H9 (cell line): ENCODE data around the gene LILRA1. TPM values are rescaled to one million over a fixed set of nuclear protein-coding genes. Genes with fewer than 3 reads are reported as not detected.

Experiments
- DNase-seq: peaks from one replicate; pipeline ENCODE4 v3.0.0-alpha.2; 2017
- H2AFZ ChIP-seq: one replicate; pipeline ENCODE4 v1.6.1; 2013; ENCODE audit warnings: mild to moderate bottlenecking, low read length, control low read depth, moderate library complexity
- H2AK5ac ChIP-seq: 2 replicates; pipeline ENCODE4 v1.6.1; 2013; ENCODE audit warnings: low read length, control low read depth, mixed read lengths; ENCODE audit not compliant: insufficient read length
- H2BK120ac ChIP-seq: one replicate; pipeline ENCODE4 v1.6.1; 2013; ENCODE audit warnings: low read depth, mild to moderate bottlenecking, low read length, control low read depth, inconsistent platforms; ENCODE audit not compliant: poor library complexity, severe bottlenecking
- H2BK12ac ChIP-seq: 2 replicates; pipeline ENCODE4 v1.6.1; 2013; ENCODE audit warnings: low read length, control low read depth, mixed read lengths, low read depth; ENCODE audit not compliant: insufficient read length
- H2BK15ac ChIP-seq: 2 replicates; pipeline ENCODE4 v1.6.1; 2013; ENCODE audit warnings: low read depth, low read length, control low read depth
- H2BK20ac ChIP-seq: one replicate; pipeline ENCODE4 v1.6.1; 2013; ENCODE audit warnings: low read depth, mild to moderate bottlenecking, low read length, control low read depth, inconsistent platforms; ENCODE audit not compliant: poor library complexity, severe bottlenecking
- H2BK5ac ChIP-seq: 2 replicates; pipeline ENCODE4 v1.6.1; 2013; ENCODE audit warnings: low read length, control low read depth, mixed read lengths; ENCODE audit not compliant: insufficient read length
- H3K14ac ChIP-seq: 2 replicates; pipeline ENCODE4 v1.6.1; 2013; ENCODE audit warnings: low read length, control low read depth; ENCODE audit not compliant: insufficient read depth
- H3K18ac ChIP-seq: 2 replicates; pipeline ENCODE4 v1.6.1; 2013; ENCODE audit warnings: low read depth, mild to moderate bottlenecking, mixed read lengths, low read length, control low read depth; ENCODE audit not compliant: insufficient read length
- H3K23ac ChIP-seq: 2 replicates; pipeline ENCODE4 v1.6.1; 2013; ENCODE audit warnings: low read length, control low read depth, mixed read lengths, low read depth; ENCODE audit not compliant: insufficient read length
- H3K23me2 ChIP-seq: 2 replicates; pipeline ENCODE4 v1.6.1; 2013; ENCODE audit warnings: low read depth, mild to moderate bottlenecking, mixed read lengths, low read length, control low read depth; ENCODE audit not compliant: insufficient read length, poor library complexity, severe bottlenecking
- H3K27ac ChIP-seq: 2 replicates; pipeline ENCODE4 v1.5.1; 2013; ENCODE audit warnings: low read length, control low read depth, mixed read lengths, low read depth; ENCODE audit not compliant: insufficient read length
- H3K27me3 ChIP-seq: 2 replicates; pipeline ENCODE4 v1.6.1; 2013; ENCODE audit warnings: low read length, control low read depth, inconsistent platforms; ENCODE audit not compliant: insufficient read depth
- H3K4ac ChIP-seq: 2 replicates; pipeline ENCODE4 v1.6.1; 2013; ENCODE audit warnings: low read depth, mild to moderate bottlenecking, control low read depth, inconsistent platforms, low read length, moderate library complexity
- H3K4me1 ChIP-seq: 2 replicates; pipeline ENCODE4 v1.6.1; 2013; ENCODE audit warnings: low read length, control low read depth, inconsistent platforms; ENCODE audit not compliant: insufficient read depth
- H3K4me2 ChIP-seq: 2 replicates; pipeline ENCODE4 v1.6.1; 2013; ENCODE audit warnings: low read length, control low read depth, mixed read lengths; ENCODE audit not compliant: insufficient read length, insufficient read depth
- H3K56ac ChIP-seq: 2 replicates; pipeline ENCODE4 v1.6.1; 2013; ENCODE audit warnings: low read depth, mild to moderate bottlenecking, mixed read lengths, low read length, control low read depth; ENCODE audit not compliant: insufficient read length
- H3K79me1 ChIP-seq: 2 replicates; pipeline ENCODE4 v1.6.1; 2013; ENCODE audit warnings: low read depth, mild to moderate bottlenecking, moderate library complexity, low read length, control low read depth, inconsistent platforms; ENCODE audit not compliant: insufficient read depth, poor library complexity, severe bottlenecking
- H3K79me2 ChIP-seq: 2 replicates; pipeline ENCODE4 v1.6.1; 2013; ENCODE audit warnings: low read length, control low read depth, inconsistent platforms; ENCODE audit not compliant: insufficient read depth
- H3K9ac ChIP-seq: 2 replicates; pipeline ENCODE4 v1.6.1; 2013; ENCODE audit warnings: low read length, control low read depth, mixed read lengths; ENCODE audit not compliant: insufficient read length; ENCODE audit errors: extremely low read depth
- H3K9me3 ChIP-seq: one replicate; pipeline ENCODE4 v1.6.1; 2013; ENCODE audit warnings: low read depth, low read length, inconsistent platforms; ENCODE audit not compliant: control insufficient read depth
- H3T11ph ChIP-seq: one replicate; pipeline ENCODE4 v1.6.1; 2013; ENCODE audit warnings: mild to moderate bottlenecking, low read length, control low read depth, inconsistent platforms
- H4K20me1 ChIP-seq: one replicate; pipeline ENCODE4 v1.6.1; 2013; ENCODE audit not compliant: control insufficient read depth, insufficient read length, insufficient read depth
- H4K5ac ChIP-seq: 2 replicates; pipeline ENCODE4 v1.6.1; 2013; ENCODE audit warnings: low read depth, mild to moderate bottlenecking, mixed read lengths, low read length, control low read depth; ENCODE audit not compliant: insufficient read length
- H4K8ac ChIP-seq: replicated peaks from 2 replicates; pipeline ENCODE4 v1.6.1; 2013; ENCODE audit warnings: low read length, control low read depth, mixed read lengths, low read depth; ENCODE audit not compliant: insufficient read length
- H4K91ac ChIP-seq: 2 replicates; pipeline ENCODE4 v1.6.1; 2013; ENCODE audit warnings: low read depth, mild to moderate bottlenecking, moderate library complexity, mixed read lengths, low read length, control low read depth; ENCODE audit not compliant: insufficient read length
- H3K27ac Mint-ChIP-seq, 3 experiments: 2 replicates in 2 of 3; 3 replicates in 1 of 3; pipeline ENCODE4 v1.8.0; 2020 to 2021; ENCODE audit warnings: mixed read lengths in 3 of 3, mild to moderate bottlenecking in 1 of 3, moderate library complexity in 1 of 3
- H3K27me3 Mint-ChIP-seq: 2 replicates; pipeline ENCODE4 v1.8.0; 2021; ENCODE audit warnings: low read depth, mild to moderate bottlenecking, moderate library complexity, mixed read lengths
- H3K36me3 Mint-ChIP-seq, 3 experiments: 2 replicates in 2 of 3; 3 replicates in 1 of 3; pipeline ENCODE4 v1.8.0; 2020 to 2021; ENCODE audit warnings: low read depth in 3 of 3, mixed read lengths in 3 of 3; ENCODE audit not compliant: insufficient read depth in 1 of 3
- H3K4me1 Mint-ChIP-seq, 2 experiments: 2 replicates each; pipeline ENCODE4 v1.8.0; 2020; ENCODE audit warnings: mixed read lengths in 2 of 2
- H3K4me3 Mint-ChIP-seq, 2 experiments: 2 replicates in 1 of 2; 3 replicates in 1 of 2; pipeline ENCODE4 v1.8.0; 2020 to 2021; ENCODE audit warnings: mild to moderate bottlenecking in 2 of 2, mixed read lengths in 2 of 2, moderate library complexity in 1 of 2
- H3K9me3 Mint-ChIP-seq, 2 experiments: 2 replicates in 1 of 2; 3 replicates in 1 of 2; pipeline ENCODE4 v1.8.0; 2020; ENCODE audit warnings: mild to moderate bottlenecking in 2 of 2, mixed read lengths in 2 of 2, moderate library complexity in 1 of 2
- WGBS: extraction: QIAGEN DNeasy Blood & Tissue Kit; methylation state at CpG from one replicate; pipeline ENCODE4 v1.1.7; 2013; ENCODE audit warnings: missing lambda C conversion rate, low lambda C conversion rate, mixed read lengths; ENCODE audit not compliant: insufficient read length; ENCODE audit errors: extremely low coverage; 5-methylcytosine and 5-hydroxymethylcytosine counted together
- microRNA-seq: library from miRNA; unstranded; fragments of <30 nt; microRNA quantifications from one replicate; pipeline ENCODE4, GENCODE V29; 2020; ENCODE audit warnings: borderline microRNAs expressed
- total RNA-seq: library from RNA; stranded (reverse); gene quantifications from 2 replicates; pipeline ENCODE4 v1.2.1, GENCODE V29; 2021
- TF ChIP-seq, protein P1 (sequence below): fragments of 200-600 bp; sonication (generic); conservative IDR thresholded peaks from 3 replicates; pipeline ENCODE4 v1.8.0; 2021; ENCODE audit warnings: antibody characterized with exemption, mild to moderate bottlenecking

Gene LILRA1
- total RNA-seq, 1 experiment from 2014 or later = not detected

DNA sequence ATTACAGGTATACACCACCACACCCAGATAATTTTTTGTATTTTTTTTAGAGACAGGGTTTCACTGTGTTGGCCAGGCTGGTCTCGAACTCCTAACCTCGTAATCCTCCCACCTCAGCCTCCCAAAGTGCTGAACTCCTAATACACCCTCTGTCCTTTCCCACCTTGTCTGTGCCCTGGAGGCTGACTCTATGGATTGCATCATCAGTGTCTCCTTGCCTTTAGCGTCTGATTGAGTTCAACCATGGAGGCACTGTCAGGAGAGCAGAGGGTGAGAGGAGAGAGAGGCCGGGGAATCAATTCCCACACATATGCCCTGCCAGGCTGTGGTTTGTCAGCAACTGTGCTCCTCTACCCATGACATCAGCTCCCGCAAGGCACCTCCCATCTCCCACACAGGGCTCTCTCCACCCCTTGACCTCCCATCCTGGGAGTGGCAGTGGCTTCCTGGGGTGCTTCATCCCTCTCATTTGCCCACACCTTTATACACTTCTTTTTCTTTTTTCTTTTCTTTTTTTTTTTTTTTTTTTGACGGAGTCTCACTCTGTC lies 56.8 kb downstream of the LILRA1 start:
- H3K4me1 ChIP-seq = no peaks in the 10 kb centered on the region
- no peaks in the 10 kb centered on the region for H3K27me3 ChIP-seq
- no peak for DNase-seq
- H2AFZ ChIP-seq = no peak overlapping the region
- H3K18ac ChIP-seq = no peak overlapping the region
- no peak overlapping the region for H4K8ac ChIP-seq
- H2BK15ac ChIP-seq = no peak overlapping the region
- H3K56ac ChIP-seq = no peak overlapping the region
- H3K79me2 ChIP-seq = no peaks in the 10 kb centered on the region
- no peak overlapping the region for H3K23ac ChIP-seq
- H4K20me1 ChIP-seq = no peaks in the 10 kb centered on the region
- H2BK20ac ChIP-seq = no peak overlapping the region
- H3K27ac ChIP-seq = no peak overlapping the region
- no peak overlapping the region for H4K5ac ChIP-seq
- no peak overlapping the region for H3K4me3 Mint-ChIP-seq
- H3K4me2 ChIP-seq = no peak overlapping the region
- H2BK12ac ChIP-seq = no peak overlapping the region
- WGBS = no CpG with 5 or more reads among the region's 6 CpGs
- H3K36me3 Mint-ChIP-seq = peaks cover 0 to 7% (median 2%) of the 10 kb centered on the region in 3 experiments; a peak in 6 of 7 replicates
- no peaks in the 10 kb centered on the region for H3K23me2 ChIP-seq
- no peak overlapping the region for H2AK5ac ChIP-seq
- no peak overlapping the region for H2BK5ac ChIP-seq
- no peaks in the 10 kb centered on the region for H3K79me1 ChIP-seq
- H3K27me3 Mint-ChIP-seq = peaks cover 2% of the 10 kb centered on the region; the same call in 1 of the 2 replicates
- no peak overlapping the region for H3K9ac ChIP-seq
- TF ChIP-seq, protein P1, sequence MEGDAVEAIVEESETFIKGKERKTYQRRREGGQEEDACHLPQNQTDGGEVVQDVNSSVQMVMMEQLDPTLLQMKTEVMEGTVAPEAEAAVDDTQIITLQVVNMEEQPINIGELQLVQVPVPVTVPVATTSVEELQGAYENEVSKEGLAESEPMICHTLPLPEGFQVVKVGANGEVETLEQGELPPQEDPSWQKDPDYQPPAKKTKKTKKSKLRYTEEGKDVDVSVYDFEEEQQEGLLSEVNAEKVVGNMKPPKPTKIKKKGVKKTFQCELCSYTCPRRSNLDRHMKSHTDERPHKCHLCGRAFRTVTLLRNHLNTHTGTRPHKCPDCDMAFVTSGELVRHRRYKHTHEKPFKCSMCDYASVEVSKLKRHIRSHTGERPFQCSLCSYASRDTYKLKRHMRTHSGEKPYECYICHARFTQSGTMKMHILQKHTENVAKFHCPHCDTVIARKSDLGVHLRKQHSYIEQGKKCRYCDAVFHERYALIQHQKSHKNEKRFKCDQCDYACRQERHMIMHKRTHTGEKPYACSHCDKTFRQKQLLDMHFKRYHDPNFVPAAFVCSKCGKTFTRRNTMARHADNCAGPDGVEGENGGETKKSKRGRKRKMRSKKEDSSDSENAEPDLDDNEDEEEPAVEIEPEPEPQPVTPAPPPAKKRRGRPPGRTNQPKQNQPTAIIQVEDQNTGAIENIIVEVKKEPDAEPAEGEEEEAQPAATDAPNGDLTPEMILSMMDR = no peak
- peaks cover 82% of the 10 kb centered on the region for H3K9me3 ChIP-seq
- H3T11ph ChIP-seq = no peak overlapping the region
- H3K4me1 Mint-ChIP-seq = no peaks in the 10 kb centered on the region
- no peak overlapping the region for H3K4ac ChIP-seq
- H3K27ac Mint-ChIP-seq = no peak overlapping the region
- no peak overlapping the region for H4K91ac ChIP-seq
- H3K9me3 Mint-ChIP-seq = peaks cover 88 to 96% of the 10 kb centered on the region in 2 experiments
- H2BK120ac ChIP-seq = no peak overlapping the region
- no peak overlapping the region for H3K14ac ChIP-seq

Small RNAs within 50 kb of the gene (microRNA-seq; reads per million reads assigned to microRNA genes)
- gene MIR8061 = not detected

Other genes starting within 250 kb of the LILRA1 start
- gene LAIR1, start 228.7 kb upstream of the LILRA1 start, total RNA-seq = not detected in 2 replicates
- 43.1 and 47.1 TPM in 2 replicates for gene TTYH1, start 178.2 kb upstream of the LILRA1 start, total RNA-seq
- gene LENG8, start 144.4 kb upstream of the LILRA1 start, total RNA-seq = 133 and 148 TPM in 2 replicates
- gene LENG9, start 129.9 kb upstream of the LILRA1 start, total RNA-seq = 3.7 and 3.8 TPM in 2 replicates
- 1.6 and 2.9 TPM in 2 replicates for gene CDC42EP5, start 120.3 kb upstream of the LILRA1 start, total RNA-seq
- not detected in 2 replicates for gene LAIR2, start 90.8 kb upstream of the LILRA1 start, total RNA-seq
- gene LILRA2, start 19.8 kb upstream of the LILRA1 start, total RNA-seq = not detected in 2 replicates
- not detected in 2 replicates for gene LILRB1, start 36.9 kb downstream of the LILRA1 start, total RNA-seq
- not detected in 2 replicates for gene LILRB4, start 69.4 kb downstream of the LILRA1 start, total RNA-seq
- gene KIR3DL3, start 130.8 kb downstream of the LILRA1 start, total RNA-seq = not detected in 2 replicates
- not detected in 2 replicates for gene KIR2DL3, start 144.9 kb downstream of the LILRA1 start, total RNA-seq
- gene KIR2DL1, start 176.2 kb downstream of the LILRA1 start, total RNA-seq = not detected in 2 replicates
- not detected in 2 replicates for gene KIR2DL4, start 210.0 kb downstream of the LILRA1 start, total RNA-seq
- gene KIR3DL1, start 222.8 kb downstream of the LILRA1 start, total RNA-seq = not detected in 2 replicates
- not detected in 2 replicates for gene KIR2DS4, start 239.0 kb downstream of the LILRA1 start, total RNA-seq